GM21717 (cell line): ENCODE results near the gene NUDT14.

Experiments used
- ATAC-seq: cut with Tn5 transposase; IDR thresholded peaks from one replicate; pipeline ENCODE4 v1.9.1; 2021; ENCODE audit warnings: mild to moderate bottlenecking, moderate library complexity; ENCODE audit not compliant: unreplicated experiment

NUDT14 gene

DNA sequence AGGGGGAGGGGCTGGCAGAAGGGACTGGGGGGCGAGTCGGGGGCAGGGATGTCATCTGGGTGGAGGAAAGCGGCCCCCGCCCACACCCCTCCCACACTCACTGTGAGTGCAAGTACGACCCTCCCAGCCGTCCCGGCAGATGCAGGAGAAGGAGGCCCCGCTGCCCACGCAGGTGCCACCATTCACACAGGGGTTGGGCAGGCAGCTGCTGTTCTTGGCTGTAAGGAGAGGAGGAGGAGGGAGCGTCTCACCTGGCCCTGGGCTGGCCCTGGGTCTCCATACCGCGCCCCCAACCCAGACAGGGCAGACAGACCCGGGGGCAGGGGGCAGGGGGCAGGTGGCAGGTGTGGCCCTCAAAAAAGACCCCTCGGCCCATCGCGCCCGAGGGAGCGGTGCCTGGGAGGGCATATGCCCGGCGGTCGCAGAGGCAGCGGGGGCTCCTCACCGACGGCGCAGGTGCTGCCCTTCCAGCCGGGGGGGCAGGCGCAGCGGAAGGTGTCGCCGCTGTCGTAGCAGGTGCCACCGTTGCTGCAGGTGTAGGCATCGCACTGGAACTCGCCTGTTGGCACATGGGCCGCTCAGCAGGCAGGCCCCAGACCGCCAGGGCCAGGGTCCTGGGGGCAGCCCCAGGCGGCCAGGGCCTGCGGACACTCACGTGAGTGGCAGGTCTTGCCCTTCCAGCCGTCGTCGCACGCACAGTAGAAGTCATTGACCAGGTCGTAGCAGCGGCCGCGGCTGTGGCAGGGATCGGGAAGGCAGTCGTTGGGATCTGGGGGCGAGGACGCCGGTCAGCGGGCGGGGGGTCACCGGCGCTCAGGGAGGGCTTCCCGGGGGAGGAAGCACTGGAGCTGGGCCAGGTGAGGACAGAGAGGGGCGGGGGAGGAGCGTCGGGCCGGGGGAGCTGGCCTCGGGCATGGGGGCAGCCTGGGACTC is 33.2 kb downstream of the NUDT14 start:
- no peak for ATAC-seq

DNA sequence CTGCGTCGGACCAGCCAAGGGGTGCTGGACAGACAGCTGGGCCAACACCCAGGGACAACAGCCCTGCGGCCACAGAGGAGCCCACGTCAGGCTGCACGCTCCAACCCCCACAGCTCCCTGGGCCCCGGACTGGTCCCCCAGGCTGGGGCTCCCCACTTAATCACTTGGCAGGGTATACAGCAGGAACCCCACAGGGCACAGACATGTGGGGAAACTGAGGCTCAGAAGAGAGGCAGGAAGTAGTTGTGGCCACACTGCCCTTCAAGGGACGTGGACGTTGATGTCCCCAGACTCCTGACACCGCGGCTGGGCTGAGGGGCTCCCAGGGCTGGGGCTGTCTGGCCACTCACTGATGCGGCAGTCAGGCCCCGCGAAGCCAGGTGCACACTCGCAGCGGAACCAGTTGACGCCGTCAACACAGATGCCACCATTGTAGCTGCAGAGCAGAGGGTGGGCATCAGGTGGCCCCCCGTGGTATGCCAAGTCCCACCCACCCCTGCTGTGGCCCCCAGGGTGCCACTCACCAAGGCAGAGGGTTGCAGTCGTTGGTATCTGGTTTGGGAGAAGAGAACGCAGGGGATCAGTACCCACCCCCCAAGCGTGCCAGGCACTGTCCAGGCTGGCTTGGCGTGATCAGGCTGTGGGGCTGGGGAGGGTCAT is 34.0 kb downstream of the NUDT14 start:
- no peak for ATAC-seq

DNA sequence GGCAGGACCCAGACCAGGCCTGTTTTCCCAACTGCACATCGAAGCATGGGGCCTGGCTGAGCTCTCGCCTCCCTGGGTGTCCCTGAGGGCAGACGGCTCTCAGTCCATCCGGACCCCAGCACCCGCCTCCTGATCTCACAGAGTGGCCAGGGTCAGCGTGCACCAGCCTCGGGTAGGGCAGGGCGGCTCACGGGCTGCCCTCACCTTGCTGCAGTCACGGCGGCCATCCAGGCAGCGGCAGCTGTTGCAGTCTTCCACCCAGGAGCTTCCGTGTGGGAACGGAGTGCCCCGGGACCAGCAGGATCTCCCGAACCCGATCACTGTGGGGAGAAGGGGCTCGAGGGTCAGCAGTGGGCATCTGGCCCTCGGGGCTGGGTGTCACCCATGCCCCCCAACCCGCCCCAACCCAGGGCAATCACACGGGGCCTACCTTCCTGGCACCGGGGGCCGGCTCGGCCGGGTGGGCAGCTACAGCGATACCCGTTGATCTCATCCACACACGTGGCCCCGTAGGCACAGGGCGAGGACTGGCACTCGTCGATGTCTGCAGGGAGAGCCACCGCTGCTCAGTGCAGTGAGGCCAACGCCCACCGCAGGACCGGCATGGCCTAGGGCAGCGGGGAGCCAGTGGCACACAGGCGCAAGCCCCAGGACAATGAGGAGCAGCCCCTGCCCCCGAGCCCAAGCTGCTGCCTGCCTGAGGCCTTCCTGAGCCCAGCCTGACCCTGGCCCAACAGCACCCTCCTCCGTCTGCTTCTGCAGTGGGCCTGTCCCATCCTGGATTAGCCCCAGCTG is 34.7 kb downstream of the NUDT14 start:
- ATAC-seq, result no peak

DNA sequence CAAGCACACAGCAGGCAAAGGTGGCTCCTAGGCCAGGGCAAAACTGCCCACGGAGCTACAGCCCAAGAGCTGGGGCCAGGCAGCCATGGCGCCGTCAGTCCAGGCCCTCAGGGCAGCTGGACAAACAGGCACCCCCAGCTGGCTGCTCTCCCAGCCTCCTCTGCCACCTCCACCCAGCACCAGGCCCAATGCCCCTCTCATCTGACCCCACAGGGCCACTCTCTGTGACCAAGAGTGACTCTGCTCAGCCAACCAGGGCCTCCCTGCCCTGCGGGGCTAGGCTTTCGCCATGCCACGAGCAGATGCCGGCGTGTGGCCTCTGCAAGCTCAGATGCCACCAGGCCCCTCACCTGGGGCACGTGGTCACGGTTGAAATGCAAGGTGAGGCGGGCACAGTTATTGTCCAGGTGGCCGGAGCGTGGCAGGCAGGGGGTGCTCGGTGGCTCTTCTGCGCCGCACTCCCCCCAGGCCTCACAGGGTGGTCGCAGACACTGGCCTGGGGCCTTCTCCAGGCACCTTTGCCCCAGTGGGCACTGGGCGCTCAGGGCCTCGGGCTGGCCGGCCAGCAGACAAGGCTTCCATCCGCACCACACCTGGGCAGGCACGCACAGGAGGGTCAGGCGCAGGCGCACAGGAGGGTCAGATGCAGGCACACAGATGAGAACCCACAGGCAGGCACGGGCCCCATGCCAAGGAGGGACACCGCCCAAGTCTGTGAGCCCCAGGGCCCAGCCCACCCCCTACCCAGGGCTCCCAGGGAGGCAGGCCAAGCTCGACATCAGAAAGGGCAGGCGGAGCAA is 35.5 kb downstream of the NUDT14 start:
- no peak for ATAC-seq

DNA sequence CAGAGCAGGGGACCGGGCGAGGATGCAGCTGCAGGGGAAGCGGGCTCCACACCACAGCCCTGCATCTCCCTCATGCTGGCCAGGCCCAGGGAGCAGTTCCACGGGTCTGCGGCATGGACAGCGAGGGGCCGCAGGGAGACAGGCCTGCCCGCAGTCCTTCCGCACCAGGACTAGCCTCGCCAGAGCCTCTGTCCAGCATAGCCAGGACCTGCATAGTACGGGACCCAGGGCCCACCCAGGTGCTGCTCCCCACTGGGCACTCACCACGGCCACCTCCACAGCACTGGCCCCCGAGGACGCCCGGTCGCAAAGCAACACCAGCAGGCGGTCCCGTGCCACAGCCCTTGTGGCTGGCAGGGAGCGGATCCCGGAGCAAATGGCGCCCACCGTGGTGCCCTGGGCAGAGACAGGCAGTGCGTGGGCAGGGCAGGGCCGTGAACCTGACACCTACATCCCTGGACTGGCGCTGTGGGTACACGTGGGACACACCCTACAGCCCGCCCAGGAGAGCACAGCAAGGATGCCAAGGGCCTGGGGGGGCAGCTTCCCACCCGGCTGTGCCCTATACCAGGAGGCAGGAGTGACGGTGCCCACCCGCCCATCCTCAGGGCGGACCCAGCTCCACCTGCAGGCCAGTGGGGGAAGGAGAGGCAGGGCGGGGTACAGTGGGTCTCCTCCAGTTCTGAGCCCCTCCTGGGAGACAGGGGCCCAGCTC is 36.3 kb downstream of the NUDT14 start:
- no peak for ATAC-seq

DNA sequence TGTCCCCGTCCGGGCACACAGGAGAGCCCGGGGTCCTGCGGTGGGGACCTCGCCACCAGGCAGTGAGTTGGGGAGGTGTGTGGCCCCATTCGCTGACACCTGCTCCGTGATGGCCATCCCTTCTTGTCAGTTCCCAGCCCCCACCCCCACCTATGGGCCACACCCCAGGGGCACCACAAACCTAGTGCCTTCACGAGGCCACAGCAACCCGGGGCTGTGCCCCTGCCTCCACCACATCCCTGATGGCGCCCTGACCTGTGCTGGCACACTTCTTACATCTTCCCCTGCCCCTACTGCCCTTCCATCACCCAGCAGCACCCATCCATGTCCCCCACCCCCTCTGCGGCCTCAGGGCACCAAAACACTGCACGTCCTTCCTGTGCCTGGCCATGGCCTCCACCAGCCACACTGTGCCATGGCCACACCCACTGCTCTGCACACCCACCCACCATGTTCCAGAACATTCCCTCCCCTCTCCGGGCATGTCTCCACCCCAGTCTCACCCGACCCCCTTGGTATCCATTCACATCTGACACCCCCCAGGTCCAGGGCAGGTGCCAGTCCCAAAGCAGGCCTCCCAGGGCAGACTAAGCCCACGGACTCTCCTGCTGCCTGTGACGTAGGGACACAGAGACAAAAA is 37.0 kb downstream of the NUDT14 start:
- no peak for ATAC-seq

DNA sequence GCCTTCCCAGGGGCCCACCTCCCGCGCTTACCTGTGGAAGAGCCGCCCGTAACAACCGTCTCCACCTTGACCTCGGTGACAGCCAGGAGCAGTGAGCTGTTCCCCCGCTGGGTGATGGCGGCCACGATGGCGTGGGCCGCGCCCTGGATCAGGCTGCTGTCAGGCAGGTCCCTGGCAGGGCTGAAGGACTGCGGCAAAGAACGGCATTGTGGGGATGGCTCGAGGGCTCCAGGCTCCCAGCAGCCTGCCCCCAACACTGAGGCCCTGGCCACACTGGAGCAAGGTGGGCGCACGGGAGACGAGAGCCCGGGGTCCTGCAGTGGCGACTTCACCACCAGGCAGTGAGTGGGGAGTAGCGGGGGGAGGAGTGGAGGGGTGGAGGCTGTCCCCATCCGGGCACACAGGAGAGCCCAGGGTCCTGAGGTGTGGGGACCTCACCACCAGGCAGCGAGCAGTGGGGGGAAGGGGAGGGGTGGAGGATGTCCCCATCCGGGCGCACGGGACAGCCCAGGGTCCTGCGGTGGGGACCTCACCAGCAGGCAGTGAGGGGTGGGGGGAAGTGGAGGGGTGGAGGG is 37.6 kb downstream of the NUDT14 start:
- ATAC-seq, result no peak

DNA sequence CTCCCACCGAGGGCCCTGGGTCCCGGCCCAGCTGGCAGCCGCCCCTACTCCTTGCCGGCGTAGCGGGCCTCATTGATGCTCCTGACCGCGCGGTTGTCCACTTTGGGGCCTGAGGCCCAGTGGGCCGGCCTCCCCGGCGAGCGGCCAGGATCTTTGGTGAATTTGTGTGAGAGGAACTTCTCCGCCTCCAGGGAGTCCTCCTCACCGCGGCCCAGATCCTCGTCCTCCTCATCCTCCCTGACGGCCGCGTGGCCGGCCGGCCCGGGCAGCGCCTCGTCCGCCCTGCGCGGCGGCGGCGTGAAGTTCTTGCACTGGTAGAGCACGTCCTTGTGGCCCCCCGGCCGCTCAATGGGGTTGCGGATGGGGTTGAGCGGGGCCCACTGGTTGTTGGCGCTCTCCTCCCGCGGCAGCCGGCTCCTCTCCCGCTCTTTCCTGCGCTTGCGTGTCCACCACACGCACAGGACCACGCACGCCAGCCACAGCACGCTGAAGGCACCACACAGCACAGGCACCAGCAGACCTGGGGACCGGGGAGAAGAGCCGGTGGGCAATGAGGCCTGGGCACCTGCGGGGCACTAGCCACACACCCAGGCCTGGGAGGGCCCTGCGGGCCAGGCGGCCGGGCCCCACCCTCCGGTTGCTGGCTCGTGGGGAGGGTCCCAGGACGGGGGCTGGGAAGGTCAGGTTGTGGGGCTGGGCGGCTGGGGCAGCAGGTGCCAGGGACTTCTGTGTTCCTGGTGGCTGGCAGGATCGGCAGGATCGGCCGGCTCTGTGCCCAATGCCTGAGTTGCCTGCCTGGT is 38.3 kb downstream of the NUDT14 start:
- ATAC-seq, result no peak

DNA sequence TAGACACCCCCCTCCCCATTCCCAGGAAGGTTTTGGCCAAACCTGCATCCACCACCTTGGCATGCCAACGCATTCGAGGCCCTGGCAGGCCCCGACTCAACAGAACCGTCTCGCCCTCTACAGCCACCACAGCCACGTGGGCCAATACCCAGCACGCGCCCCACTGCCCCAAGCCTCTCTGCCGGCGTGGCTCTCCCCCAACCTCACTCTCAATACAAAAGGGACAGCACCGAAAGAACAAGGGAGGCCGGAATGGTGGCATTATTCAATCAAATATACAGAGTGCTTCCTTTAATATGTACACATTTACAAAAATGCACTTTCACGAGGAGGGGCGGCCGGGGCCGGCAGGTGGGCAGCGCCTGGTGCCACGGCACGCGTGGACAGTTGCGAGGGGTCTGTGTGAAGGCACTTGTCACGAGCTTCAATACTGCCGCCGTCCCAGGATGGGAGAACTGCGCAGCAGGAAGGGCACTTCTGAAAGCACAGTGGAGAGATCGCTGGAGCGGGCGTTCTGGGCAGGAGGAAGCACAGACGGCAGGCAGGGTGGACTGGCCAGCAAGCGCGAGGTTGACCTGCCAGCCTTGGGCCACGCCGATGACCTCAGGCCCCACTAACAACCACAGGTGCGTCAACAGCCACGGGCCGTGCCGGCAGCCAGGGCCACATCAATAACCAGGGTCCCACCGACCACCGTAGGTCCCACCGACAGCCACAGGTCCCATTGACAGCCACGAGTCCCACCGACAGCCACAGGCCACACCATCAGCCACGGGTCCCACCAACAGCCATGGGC is 39.4 kb downstream of the NUDT14 start:
- ATAC-seq, result no peak

DNA sequence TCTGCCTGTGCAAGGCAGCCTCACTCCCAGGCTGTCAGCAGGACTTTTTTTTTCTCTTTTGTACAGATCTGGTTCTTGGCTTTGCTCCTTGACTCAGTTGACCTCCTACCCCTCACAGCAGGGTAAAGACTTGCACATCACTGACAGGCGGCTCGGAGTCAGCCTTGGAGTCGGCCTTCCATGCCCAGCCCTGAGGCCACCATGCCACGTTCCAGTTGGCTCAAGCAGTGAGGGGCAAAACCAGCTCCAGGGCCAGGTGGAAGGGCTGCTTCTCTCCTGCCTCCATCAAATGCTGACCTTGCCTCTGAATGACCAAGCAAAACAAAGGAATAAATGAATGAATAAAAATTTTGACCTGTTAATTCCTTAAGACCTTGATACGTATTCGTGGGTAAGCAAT is 40.1 kb downstream of the NUDT14 start:
- no peak for ATAC-seq

DNA sequence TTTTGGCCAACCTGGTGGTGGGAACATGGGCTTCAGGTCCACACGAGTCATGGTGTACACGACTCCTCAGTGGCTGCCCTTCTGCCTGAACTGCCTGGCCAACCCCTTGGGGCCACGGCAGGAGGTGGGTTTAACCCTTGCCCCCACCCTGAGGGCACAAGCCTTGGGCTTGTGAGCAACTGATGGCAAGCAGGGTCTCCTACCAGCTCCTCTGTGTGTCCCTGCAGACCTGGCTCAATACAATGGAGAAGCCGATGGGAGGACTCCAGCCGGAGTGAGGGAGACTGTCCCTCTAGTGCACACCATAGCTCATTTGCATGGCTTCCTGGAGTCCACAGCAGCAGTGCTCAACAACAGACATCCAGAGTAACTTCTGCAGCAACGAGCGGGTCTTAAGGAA is 40.5 kb downstream of the NUDT14 start:
- ATAC-seq, result no peak

DNA sequence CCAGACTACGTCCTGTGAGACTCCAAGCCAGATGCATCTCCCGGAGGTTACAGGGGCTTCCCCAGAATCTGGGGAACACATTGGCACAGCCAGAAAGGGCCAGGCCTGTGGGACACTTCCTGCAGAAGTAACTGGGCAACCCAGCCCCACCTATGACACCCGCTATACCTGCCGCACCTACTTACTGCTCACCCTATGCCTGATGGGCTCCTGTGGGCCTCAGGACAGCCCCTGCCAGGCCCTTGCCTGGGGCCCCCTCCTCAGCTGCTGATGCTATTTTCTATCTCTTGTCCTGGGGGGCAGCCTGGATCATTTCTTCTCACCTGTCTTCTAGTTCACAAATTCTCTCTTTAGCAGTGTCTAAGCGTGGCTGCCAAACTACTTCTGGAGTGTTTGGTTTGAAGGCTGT is 41.3 kb downstream of the NUDT14 start:
- no peak for ATAC-seq

DNA sequence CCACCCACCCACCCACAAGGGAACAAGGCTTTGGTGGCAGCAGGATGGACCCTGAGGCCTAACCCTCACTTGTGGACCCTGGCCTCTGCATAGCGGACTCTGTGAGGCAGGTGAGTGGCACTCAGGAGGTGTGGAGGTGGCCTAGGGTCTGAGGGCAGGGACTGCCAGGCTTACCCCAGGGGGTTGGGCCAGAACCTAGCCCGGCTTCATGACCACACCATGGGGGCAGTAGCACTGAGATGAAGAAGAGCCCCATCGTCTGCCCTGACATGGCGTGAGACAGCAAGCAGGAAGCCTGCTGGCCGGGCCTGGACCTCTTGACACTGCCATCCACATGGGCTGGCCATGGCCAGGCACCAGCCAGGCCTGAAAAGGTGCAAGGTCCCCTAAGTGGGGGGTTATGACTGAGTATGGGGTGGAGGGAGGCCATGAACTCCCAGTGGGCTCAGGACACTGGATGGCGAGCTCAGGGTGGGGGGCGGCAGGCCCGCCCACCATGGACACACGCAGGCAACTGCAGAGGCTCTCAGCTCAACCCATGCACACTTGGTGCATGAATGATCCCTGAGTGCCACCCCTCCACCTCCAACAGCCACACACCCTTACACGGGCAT is 41.8 kb downstream of the NUDT14 start:
- ATAC-seq, result no peak

DNA sequence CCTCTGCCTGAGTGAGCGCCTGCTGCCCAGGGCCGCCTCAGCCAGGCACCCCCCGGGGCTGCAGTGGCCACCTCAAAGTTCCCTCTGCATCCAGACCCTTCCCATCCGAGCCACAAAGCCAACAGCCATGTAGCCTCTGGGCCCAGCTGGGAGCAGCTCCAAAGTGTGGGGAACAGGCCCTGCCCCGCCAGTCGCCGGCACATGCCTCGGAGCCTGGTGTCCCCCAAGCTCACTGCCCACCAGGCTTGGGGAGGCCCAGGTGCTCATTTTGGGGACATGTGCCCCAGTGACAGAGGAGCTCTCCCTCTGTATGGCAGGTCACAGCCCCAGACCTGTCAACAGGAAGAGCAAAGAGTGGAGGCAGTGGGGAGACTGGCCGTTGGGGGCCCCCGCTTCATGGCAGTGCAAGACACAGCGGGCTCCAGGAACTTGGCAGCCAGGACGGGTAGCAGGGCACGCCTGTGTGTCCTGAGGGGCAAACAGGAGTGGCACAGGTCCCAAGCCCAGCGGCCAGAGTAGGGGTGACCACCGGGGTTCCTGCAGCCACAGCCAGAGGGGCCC is 42.5 kb downstream of the NUDT14 start:
- ATAC-seq, result no peak

DNA sequence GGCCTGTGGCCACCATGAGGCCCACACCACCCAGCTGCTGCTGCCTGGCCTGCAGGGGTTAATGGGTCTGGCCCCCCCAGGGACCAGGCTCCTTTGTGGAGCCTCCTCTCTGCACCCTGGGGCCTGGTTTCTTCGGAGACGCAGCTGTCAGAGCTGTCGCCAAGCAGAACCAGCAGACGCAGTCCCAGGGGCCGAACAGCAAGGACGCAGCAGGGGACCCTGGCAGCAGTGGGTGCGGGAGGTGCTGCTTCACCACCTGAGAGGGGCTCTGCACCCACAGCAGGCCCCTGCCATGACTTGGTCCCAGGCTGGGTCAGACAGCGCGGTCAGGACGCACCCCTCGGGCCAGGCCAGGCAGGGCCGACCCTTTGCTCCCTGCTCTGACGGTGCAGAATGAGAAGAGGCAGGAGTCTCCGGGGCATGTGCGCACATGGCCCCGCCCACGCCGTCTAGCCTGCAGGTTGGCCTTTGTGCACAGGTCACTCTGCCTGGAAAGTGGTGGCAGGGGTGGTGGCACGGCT is 43.0 kb downstream of the NUDT14 start:
- ATAC-seq, result no peak

DNA sequence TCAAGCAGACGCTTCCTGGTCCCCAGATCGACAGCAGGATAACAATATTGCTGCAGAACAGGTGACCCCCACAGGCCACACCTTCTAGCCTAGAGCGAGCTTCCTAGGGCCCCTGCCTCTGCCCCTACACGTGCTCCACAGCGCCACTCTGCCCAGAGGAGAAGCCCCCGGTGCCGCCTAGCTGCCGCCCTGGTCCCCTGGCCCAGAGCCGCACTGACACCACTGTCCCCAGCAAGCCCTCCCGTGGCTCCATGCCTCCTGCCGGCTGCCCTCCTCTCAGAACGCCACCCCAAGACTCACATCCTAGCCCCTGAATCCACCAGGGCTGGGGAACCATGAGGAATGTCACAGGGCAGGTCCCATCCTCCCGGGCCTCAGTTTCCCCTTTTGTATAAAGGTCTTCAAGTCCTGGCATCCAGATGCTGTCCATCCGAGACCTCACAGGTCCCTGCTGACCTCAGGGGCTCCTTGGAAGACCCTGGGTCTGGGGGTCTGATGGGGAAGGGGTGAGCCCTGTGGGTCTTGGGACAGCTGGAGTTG is 43.6 kb downstream of the NUDT14 start:
- ATAC-seq, result no peak
